HEK293 (cell line): ENCODE data around the gene EML1.

ENCODE experiments used
- CTCF ChIA-PET: fragments of 350-600 bp; formaldehyde crosslinking; extraction: SDS; loops from one replicate; lab custom pipeline; 2021; ENCODE audit warnings: antibody characterized with exemption; lab: Yijun Ruan, JAX
- POLR2A ChIA-PET: fragments of 300-600 bp; formaldehyde crosslinking; extraction: SDS; loops from one replicate; lab custom pipeline; 2020; ENCODE audit warnings: antibody characterized with exemption, inconsistent platforms; lab: Yijun Ruan, JAX
- H3K27ac ChIP-seq: fragments of 200-500 bp; sonication (Bioruptor generic); 2 replicates; pipeline ENCODE4 v1.5.1; 2014; ENCODE audit warnings: low read depth, low read length, control low read depth, inconsistent platforms; ENCODE audit errors: extremely low read depth
- H3K36me3 ChIP-seq, 2 experiments: fragments of 200-500 bp in 1 of 2; sonication (Bioruptor generic) in 1 of 2; 1 replicate in 1 of 2; 2 replicates in 1 of 2; pipeline ENCODE4 v1.5.1; 2014 to 2017; ENCODE audit warnings: inconsistent platforms in 2 of 2, low read length in 2 of 2; ENCODE audit not compliant: control insufficient read depth in 2 of 2, insufficient read depth in 1 of 2
- H3K4me1 ChIP-seq: fragments of 200-500 bp; sonication (Bioruptor generic); 2 replicates; pipeline ENCODE4 v1.5.1; 2014; ENCODE audit warnings: mild to moderate bottlenecking, low read length, inconsistent platforms; ENCODE audit not compliant: control insufficient read depth, insufficient read depth
- H3K4me3 ChIP-seq: 2 replicates; pipeline ENCODE4 v1.5.1; 2011; ENCODE audit warnings: low read depth, mild to moderate bottlenecking, control low read depth, low read length, moderate library complexity
- H3K9me3 ChIP-seq: fragments of 200-500 bp; sonication (Bioruptor generic); 2 replicates; pipeline ENCODE4 v1.5.1; 2014; ENCODE audit warnings: low read depth, low read length, inconsistent platforms; ENCODE audit not compliant: control insufficient read depth, insufficient read depth
- GLI4 ChIP-seq: fragments of 450-650 bp; formaldehyde crosslinking; IDR thresholded peaks from 2 replicates; pipeline ENCODE4 v1.5.1; 2016; ENCODE audit warnings: missing biosample characterization, missing genetic modification characterization
- GLIS1 ChIP-seq: fragments of 450-650 bp; formaldehyde crosslinking; IDR thresholded peaks from 2 replicates; pipeline ENCODE4 v1.5.1; 2016; ENCODE audit warnings: missing biosample characterization, missing genetic modification characterization
- HIC1 ChIP-seq: fragments of 450-650 bp; formaldehyde crosslinking; IDR thresholded peaks from 2 replicates; pipeline ENCODE4 v1.5.1; 2016; ENCODE audit warnings: missing biosample characterization, missing genetic modification characterization
- IKZF3 ChIP-seq: fragments of 450-650 bp; IDR thresholded peaks from 2 replicates; pipeline ENCODE4 v1.5.0; 2018; ENCODE audit warnings: missing biosample characterization, mild to moderate bottlenecking, missing genetic modification characterization, moderate library complexity
- INSM2 ChIP-seq: fragments of 450-650 bp; formaldehyde crosslinking; IDR thresholded peaks from 2 replicates; pipeline ENCODE4 v1.5.1; 2016; ENCODE audit warnings: missing biosample characterization, missing genetic modification characterization
- KLF10 ChIP-seq: fragments of 450-650 bp; IDR thresholded peaks from 2 replicates; pipeline ENCODE4 v1.5.1; 2018; ENCODE audit warnings: missing biosample characterization, mild to moderate bottlenecking, missing genetic modification characterization
- PBX3 ChIP-seq: sonication (generic); formaldehyde crosslinking; IDR thresholded peaks from 2 replicates; pipeline ENCODE4 v1.8.1; 2022; ENCODE audit warnings: mild to moderate bottlenecking, moderate library complexity, missing genetic modification reagents
- PRDM4 ChIP-seq: fragments of 450-650 bp; formaldehyde crosslinking; IDR thresholded peaks from 2 replicates; pipeline ENCODE4 v1.5.1; 2017; ENCODE audit warnings: missing biosample characterization, missing genetic modification characterization
- RBAK ChIP-seq: fragments of 450-650 bp; formaldehyde crosslinking; IDR thresholded peaks from 2 replicates; pipeline ENCODE4 v1.5.1; 2016; ENCODE audit warnings: missing biosample characterization, missing genetic modification characterization
- SP7 ChIP-seq: fragments of 450-650 bp; formaldehyde crosslinking; IDR thresholded peaks from 2 replicates; pipeline ENCODE4 v1.5.1; 2016; ENCODE audit warnings: missing biosample characterization, missing genetic modification characterization
- ZBTB48 ChIP-seq: fragments of 450-650 bp; formaldehyde crosslinking; IDR thresholded peaks from 2 replicates; pipeline ENCODE4 v1.5.1; 2016; ENCODE audit warnings: missing biosample characterization, missing genetic modification characterization
- ZIC2 ChIP-seq: fragments of 450-650 bp; formaldehyde crosslinking; IDR thresholded peaks from 2 replicates; pipeline ENCODE4 v1.5.1; 2016; ENCODE audit warnings: missing biosample characterization, missing genetic modification characterization
- ZNF211 ChIP-seq: fragments of 450-650 bp; formaldehyde crosslinking; IDR thresholded peaks from 2 replicates; pipeline ENCODE4 v1.5.1; 2016; ENCODE audit warnings: low read depth, missing biosample characterization, missing genetic modification characterization
- ZNF404 ChIP-seq: fragments of 450-650 bp; formaldehyde crosslinking; IDR thresholded peaks from 2 replicates; pipeline ENCODE4 v1.5.1; 2017; ENCODE audit warnings: missing biosample characterization, missing genetic modification characterization
- ZNF501 ChIP-seq: fragments of 450-650 bp; formaldehyde crosslinking; IDR thresholded peaks from 2 replicates; pipeline ENCODE4 v1.5.1; 2016; ENCODE audit warnings: missing biosample characterization, missing genetic modification characterization
- ZNF555 ChIP-seq: fragments of 450-650 bp; formaldehyde crosslinking; conservative IDR thresholded peaks from 2 replicates; pipeline ENCODE4 v1.5.1; 2017; ENCODE audit warnings: missing biosample characterization, mild to moderate bottlenecking, missing genetic modification characterization, inconsistent platforms
- ZNF596 ChIP-seq: fragments of 450-650 bp; IDR thresholded peaks from 2 replicates; pipeline ENCODE4 v1.5.0; 2018; ENCODE audit warnings: missing biosample characterization, mild to moderate bottlenecking, missing genetic modification characterization, moderate library complexity
- ZNF654 ChIP-seq: fragments of 450-650 bp; formaldehyde crosslinking; IDR thresholded peaks from 2 replicates; pipeline ENCODE4 v1.5.1; 2016; ENCODE audit warnings: low read depth, missing biosample characterization, missing genetic modification characterization
- ZNF837 ChIP-seq: fragments of 450-650 bp; formaldehyde crosslinking; IDR thresholded peaks from 2 replicates; pipeline ENCODE4 v1.5.1; 2016; ENCODE audit warnings: missing biosample characterization, missing genetic modification characterization
- TF ChIP-seq, protein P1 (sequence below): fragments of 450-650 bp; formaldehyde crosslinking; IDR thresholded peaks from 2 replicates; pipeline ENCODE4 v1.5.1; 2016; ENCODE audit warnings: missing biosample characterization, missing genetic modification characterization

EML1 gene

DNA sequence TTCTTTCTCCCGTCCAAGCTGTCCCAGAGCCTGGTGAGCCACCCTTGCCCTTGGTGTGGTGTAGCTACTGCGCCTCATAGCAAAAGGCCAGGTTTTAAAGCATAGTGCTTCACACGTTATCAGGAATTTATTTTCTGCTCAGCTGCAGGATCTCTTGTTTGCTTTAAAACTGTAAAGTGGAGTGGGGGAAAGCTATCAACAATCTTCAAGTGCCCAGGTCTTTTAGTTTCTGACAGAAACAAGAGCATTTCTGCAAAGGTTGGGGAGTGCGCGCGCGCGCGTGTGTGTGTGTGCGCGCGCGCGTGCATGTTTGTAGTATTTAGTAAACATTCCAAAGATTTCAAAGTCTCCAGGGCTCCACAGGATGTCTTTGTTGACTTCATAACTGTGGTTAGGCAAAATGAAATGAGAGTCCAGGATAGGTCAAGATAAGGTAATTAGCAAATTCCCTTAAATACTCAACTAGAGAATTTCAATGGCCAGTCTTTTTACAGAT is 45.5 kb downstream of the EML1 start (continued):
- TF ChIP-seq RBAK, result no peak

DNA sequence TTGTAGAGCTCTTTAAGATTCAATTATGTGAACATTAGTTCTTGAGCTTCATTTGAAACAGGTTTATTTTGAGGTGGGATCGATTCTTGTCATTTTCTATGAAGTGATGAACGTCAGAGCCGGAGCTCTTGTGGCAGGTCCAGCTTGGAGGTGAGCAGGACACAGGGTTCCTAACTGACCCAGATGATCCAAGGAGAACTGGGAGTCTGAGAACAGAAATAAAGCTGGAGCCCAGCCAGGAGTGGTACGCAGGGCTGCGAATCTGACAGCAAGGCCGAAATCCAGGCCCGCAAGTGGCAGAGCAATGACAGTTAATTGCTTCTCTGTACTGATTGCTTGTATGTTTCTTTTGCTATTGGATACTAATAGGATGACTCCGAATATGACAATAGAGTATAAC is 46.5 kb downstream of the EML1 start:
- no peak overlapping the region for H3K27ac ChIP-seq
- no peak overlapping the region for H3K4me3 ChIP-seq
- H3K4me1 ChIP-seq, result peaks cover 34% of the 10 kb centered on the region
- ChIA-PET POLR2A (interaction anchor here (2.5 kb wide), 1 partner anchor 18 kb away, joined by 9 read pairs; no protein-coding TSS in a partner anchor), CTCF (interaction anchor here (0.6 to 1.6 kb wide), 2 partner anchors 26 to 316 kb away, joined by 3 to 4 read pairs; no protein-coding TSS in a partner anchor)
- no peaks in the 10 kb centered on the region for H3K36me3 ChIP-seq
- no peaks in the 10 kb centered on the region for H3K9me3 ChIP-seq
- no peak for TF ChIP-seq ZNF837 (tag by site-specific recombination)
- no peak for TF ChIP-seq GLIS1 (tag by site-specific recombination)
- TF ChIP-seq ZBTB48 (tag by site-specific recombination), result no peak
- TF ChIP-seq ZNF501, result no peak
- no peak for TF ChIP-seq PBX3
- no peak for TF ChIP-seq ZIC2 (tag by site-specific recombination)
- no peak for TF ChIP-seq INSM2 (tag by site-specific recombination)
- no peak for TF ChIP-seq ZNF555 (tag by site-specific recombination)
- TF ChIP-seq ZNF596 (tag by site-specific recombination), result no peak
- no peak for TF ChIP-seq PRDM4 (tag by site-specific recombination)
- no peak for TF ChIP-seq ZNF404 (tag by site-specific recombination)
- no peak for TF ChIP-seq GLI4
- TF ChIP-seq, protein P1, sequence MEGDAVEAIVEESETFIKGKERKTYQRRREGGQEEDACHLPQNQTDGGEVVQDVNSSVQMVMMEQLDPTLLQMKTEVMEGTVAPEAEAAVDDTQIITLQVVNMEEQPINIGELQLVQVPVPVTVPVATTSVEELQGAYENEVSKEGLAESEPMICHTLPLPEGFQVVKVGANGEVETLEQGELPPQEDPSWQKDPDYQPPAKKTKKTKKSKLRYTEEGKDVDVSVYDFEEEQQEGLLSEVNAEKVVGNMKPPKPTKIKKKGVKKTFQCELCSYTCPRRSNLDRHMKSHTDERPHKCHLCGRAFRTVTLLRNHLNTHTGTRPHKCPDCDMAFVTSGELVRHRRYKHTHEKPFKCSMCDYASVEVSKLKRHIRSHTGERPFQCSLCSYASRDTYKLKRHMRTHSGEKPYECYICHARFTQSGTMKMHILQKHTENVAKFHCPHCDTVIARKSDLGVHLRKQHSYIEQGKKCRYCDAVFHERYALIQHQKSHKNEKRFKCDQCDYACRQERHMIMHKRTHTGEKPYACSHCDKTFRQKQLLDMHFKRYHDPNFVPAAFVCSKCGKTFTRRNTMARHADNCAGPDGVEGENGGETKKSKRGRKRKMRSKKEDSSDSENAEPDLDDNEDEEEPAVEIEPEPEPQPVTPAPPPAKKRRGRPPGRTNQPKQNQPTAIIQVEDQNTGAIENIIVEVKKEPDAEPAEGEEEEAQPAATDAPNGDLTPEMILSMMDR (tag by site-specific recombination), result no peak
- no peak for TF ChIP-seq SP7
- no peak for TF ChIP-seq ZNF654 (tag by site-specific recombination)
- TF ChIP-seq KLF10 (tag by site-specific recombination), result no peak
- no peak for TF ChIP-seq ZNF211 (tag by site-specific recombination)

- POLR2A ChIA-PET, result interaction anchor here (2.5 kb wide), 1 partner anchor 18 kb away, joined by 9 read pairs; no protein-coding TSS in a partner anchor
- H3K9me3 ChIP-seq, result no peaks in the 10 kb centered on the region
- TF ChIP-seq HIC1 (0 out of 2 replicates have a peak, but pooled peaks have one; percentile 11), IKZF3 (tag by site-specific recombination) (no peak)
- TF ChIP-seq, all 188 proteins: peak for 1
- H3K36me3 ChIP-seq, result no peaks in the 10 kb centered on the region
- H3K27ac ChIP-seq, result no peak overlapping the region
- H3K4me3 ChIP-seq, result no peak overlapping the region
- CTCF ChIA-PET, result interaction anchor here (0.9 to 1.6 kb wide), 3 partner anchors 26 to 152 kb away, joined by 3 to 4 read pairs (median 3); no protein-coding TSS in a partner anchor
- H3K4me1 ChIP-seq, result peaks cover 34% of the 10 kb centered on the region
Measured at GRCh38 chr14:99840265-99840664, 47.1 kb downstream of the EML1 start.
